Measurements from ENCODE around the gene TMEM256.

The TMEM256 gene

GRCh38 chr17:7428557-7428956, 24.7 kb upstream of the TMEM256 start, which contains the start of gene SPEM3:
SPEM3 (plus strand) TSS chr17:7428857; CDS start chr17:7428903, 46 bp downstream.
- DNase-seq: no peak

GRCh38 chr17:7427549-7427948, 23.7 kb upstream of the TMEM256 start:
- DNase-seq: no peak

- DNase-seq: no peak
These were observed 23.1 kb upstream of the TMEM256 start for GRCh38 chr17:7426896-7427489.

- no peak for DNase-seq
These were observed 22.4 kb upstream of the TMEM256 start for GRCh38 chr17:7426203-7426863.

GRCh38 chr17:7425756-7426155, 21.9 kb upstream of the TMEM256 start:
- no peak for DNase-seq

- no peak for DNase-seq
These were observed 21.4 kb upstream of the TMEM256 start, which contains the start of gene SPEM2 for GRCh38 chr17:7425316-7425715. SPEM2 (plus strand) TSS chr17:7425616; CDS start chr17:7425689, 73 bp downstream.

- no peak for DNase-seq
These were observed 19.8 kb upstream of the TMEM256 start for GRCh38 chr17:7423679-7424078.

- no peak for DNase-seq
These were observed 17.3 kb upstream of the TMEM256 start for GRCh38 chr17:7421186-7421585.

GRCh38 chr17:7419819-7420610, 16.1 kb upstream of the TMEM256 start, which contains the start of gene SPEM1:
SPEM1 (plus strand) TSS chr17:7420324; CDS start chr17:7420385, 61 bp downstream.
- DNase-seq: no peak

- DNase-seq: no peak
These were observed 14.7 kb upstream of the TMEM256 start for GRCh38 chr17:7418472-7419152.

GRCh38 chr17:7417056-7417655, 13.3 kb upstream of the TMEM256 start:
- no peak for DNase-seq

GRCh38 chr17:7416323-7416722, 12.4 kb upstream of the TMEM256 start:
- DNase-seq: no peak

GRCh38 chr17:7415784-7416183, 11.9 kb upstream of the TMEM256 start:
- DNase-seq: no peak

- DNase-seq: no peak
These were observed 10.9 kb upstream of the TMEM256 start for GRCh38 chr17:7414837-7415236.

GRCh38 chr17:7413346-7413985, 9.6 kb upstream of the TMEM256 start:
- no peak for DNase-seq

GRCh38 chr17:7411427-7411750, 7.5 kb upstream of the TMEM256 start:
- no peak for DNase-seq

GRCh38 chr17:7410634-7411426, 6.9 kb upstream of the TMEM256 start:
- no peak for DNase-seq

- DNase-seq: no peak
These were observed 5.8 kb upstream of the TMEM256 start for GRCh38 chr17:7409716-7410115.

- DNase-seq: no peak
These were observed 5.0 kb upstream of the TMEM256 start for GRCh38 chr17:7408863-7409262.

GRCh38 chr17:7408252-7408727, 4.4 kb upstream of the TMEM256 start:
- no peak for DNase-seq

Data from T-helper 9 cell (primary cell).